ENCODE results near the gene RNF112. TPM values are rescaled to one million over a fixed set of nuclear protein-coding genes. Genes with fewer than 3 reads are reported as not detected.

RNF112 gene
- total RNA-seq, 1 donor from 2014 or later: 1.1 TPM

- Mint-ChIP-seq H3K9me3 (ENCODE audit: low read depth) (no peaks in the 10 kb centered on the region), H3K27ac (no peak overlapping the region), H3K27me3 (peaks cover 13% of the 10 kb centered on the region)
These were observed 3.6 kb downstream of the RNF112 start for GRCh38 chr17:19414396-19415280.

DNA sequence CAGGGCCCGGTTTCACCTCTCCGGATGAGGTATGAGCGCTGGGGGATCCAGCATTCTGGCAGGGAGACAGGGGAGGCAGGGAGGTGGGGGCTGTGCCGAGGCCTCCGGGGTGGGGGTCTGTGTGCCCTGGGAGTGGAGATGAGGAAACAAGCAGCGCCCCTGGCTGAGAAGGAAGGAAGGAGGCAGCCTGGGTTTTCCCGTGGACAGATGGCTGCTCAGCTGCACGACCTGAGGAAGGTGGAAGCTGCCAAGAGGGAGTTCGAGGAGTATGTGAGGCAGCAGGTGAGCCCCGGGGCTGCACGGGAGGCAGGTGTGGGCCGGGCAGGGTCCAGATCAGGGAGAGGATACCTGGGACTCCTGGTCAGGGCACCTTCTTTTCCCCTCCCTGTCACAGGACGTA lies 4.3 kb downstream of the RNF112 start:
- no peak for DNase-seq (ENCODE audit: low spot score, unreplicated experiment)
- peaks cover 9% of the 10 kb centered on the region for H3K27me3 Mint-ChIP-seq

More at GRCh38 chr17:19414396-19415280, 3.6 kb downstream of the RNF112 start:
- DNase-seq (ENCODE audit: low spot score, unreplicated experiment): no peak
- Mint-ChIP-seq H3K4me1 (ENCODE audit: low read depth) (no peaks in the 10 kb centered on the region), H3K36me3 (ENCODE audit: insufficient read depth) (no peaks in the 10 kb centered on the region), H3K4me3 (ENCODE audit: low read depth) (no peak overlapping the region)
- TF ChIP-seq, protein P1, sequence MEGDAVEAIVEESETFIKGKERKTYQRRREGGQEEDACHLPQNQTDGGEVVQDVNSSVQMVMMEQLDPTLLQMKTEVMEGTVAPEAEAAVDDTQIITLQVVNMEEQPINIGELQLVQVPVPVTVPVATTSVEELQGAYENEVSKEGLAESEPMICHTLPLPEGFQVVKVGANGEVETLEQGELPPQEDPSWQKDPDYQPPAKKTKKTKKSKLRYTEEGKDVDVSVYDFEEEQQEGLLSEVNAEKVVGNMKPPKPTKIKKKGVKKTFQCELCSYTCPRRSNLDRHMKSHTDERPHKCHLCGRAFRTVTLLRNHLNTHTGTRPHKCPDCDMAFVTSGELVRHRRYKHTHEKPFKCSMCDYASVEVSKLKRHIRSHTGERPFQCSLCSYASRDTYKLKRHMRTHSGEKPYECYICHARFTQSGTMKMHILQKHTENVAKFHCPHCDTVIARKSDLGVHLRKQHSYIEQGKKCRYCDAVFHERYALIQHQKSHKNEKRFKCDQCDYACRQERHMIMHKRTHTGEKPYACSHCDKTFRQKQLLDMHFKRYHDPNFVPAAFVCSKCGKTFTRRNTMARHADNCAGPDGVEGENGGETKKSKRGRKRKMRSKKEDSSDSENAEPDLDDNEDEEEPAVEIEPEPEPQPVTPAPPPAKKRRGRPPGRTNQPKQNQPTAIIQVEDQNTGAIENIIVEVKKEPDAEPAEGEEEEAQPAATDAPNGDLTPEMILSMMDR (IDR thresholded peaks at IDR 0.05; ENCODE audit: unreplicated experiment): no peak

GRCh38 chr17:19415806-19416775 lies 5.1 kb downstream of the RNF112 start:
- Mint-ChIP-seq H3K4me3 (ENCODE audit: low read depth) (no peak overlapping the region), H3K36me3 (ENCODE audit: insufficient read depth) (no peaks in the 10 kb centered on the region), H3K27me3 (peaks cover 2% of the 10 kb centered on the region), H3K27ac (no peak overlapping the region), H3K4me1 (ENCODE audit: low read depth) (no peaks in the 10 kb centered on the region), H3K9me3 (ENCODE audit: low read depth) (no peaks in the 10 kb centered on the region)
- DNase-seq (ENCODE audit: low spot score, unreplicated experiment): no peak
- TF ChIP-seq, protein P1 (IDR thresholded peaks at IDR 0.05; ENCODE audit: unreplicated experiment): no peak

More for the DNA sequence above, 4.3 kb downstream of the RNF112 start:
- Mint-ChIP-seq H3K9me3 (ENCODE audit: low read depth) (no peaks in the 10 kb centered on the region), H3K27ac (no peak overlapping the region), H3K36me3 (ENCODE audit: insufficient read depth) (no peaks in the 10 kb centered on the region), H3K4me3 (ENCODE audit: low read depth) (no peak overlapping the region), H3K4me1 (ENCODE audit: low read depth) (no peaks in the 10 kb centered on the region)
- TF ChIP-seq, protein P1 (IDR thresholded peaks at IDR 0.05; ENCODE audit: unreplicated experiment): no peak

- no peak for DNase-seq (ENCODE audit: low spot score, unreplicated experiment)
- Mint-ChIP-seq H3K4me3 (ENCODE audit: low read depth) (no peak overlapping the region), H3K27me3 (no peaks in the 10 kb centered on the region), H3K4me1 (ENCODE audit: low read depth) (no peaks in the 10 kb centered on the region), H3K27ac (no peak overlapping the region), H3K9me3 (ENCODE audit: low read depth) (no peaks in the 10 kb centered on the region), H3K36me3 (ENCODE audit: insufficient read depth) (no peaks in the 10 kb centered on the region)
- TF ChIP-seq, protein P1 (IDR thresholded peaks at IDR 0.05; ENCODE audit: unreplicated experiment): no peak
These were observed 6.6 kb downstream of the RNF112 start for GRCh38 chr17:19417611-19418010.

Measured in progenitor cell of endocrine pancreas (in vitro differentiated cells).